Endothelial cell of umbilical vein (primary cell): Measurements from ENCODE around the gene CKS2. TPM values are rescaled to one million over a fixed set of nuclear protein-coding genes. Genes with fewer than 3 reads are reported as not detected.

Experiments
- BruUV-seq: library from RNA; stranded (reverse); fragments of 400-500 nt; replicated peaks from 2 replicates; lab custom pipeline; 2021; lab: Mats Ljungman, UMichigan
- CTCF ChIA-PET: fragments of 300-600, 350-600 bp; sonication (Branson Sonifier 250); formaldehyde crosslinking; loops from one replicate; lab custom pipeline; 2021; ENCODE audit warnings: antibody characterized with exemption, inconsistent platforms; lab: Charles Lee
- POLR2A ChIA-PET: fragments of 300-600, 350-600 bp; sonication (Branson Sonifier 250); formaldehyde crosslinking; loops from one replicate; lab custom pipeline; 2021; ENCODE audit warnings: antibody characterized with exemption, inconsistent platforms; lab: Charles Lee
- DNase-seq: peaks from one replicate; pipeline ENCODE4 v3.0.0-alpha.2; 2011; ENCODE audit warnings: low read depth, low spot score
- FAIRE-seq: peaks from 2 replicates; lab custom pipeline; 2011; peaks lifted over from hg19 to GRCh38; lab: Jason Lieb, UNC
- H2AFZ ChIP-seq: 2 replicates; pipeline ENCODE4 v1.6.0; 2012; ENCODE audit warnings: low read depth, low read length, control low read depth, inconsistent platforms
- H3K27ac ChIP-seq: 2 replicates; pipeline ENCODE4 v1.5.1; 2011; ENCODE audit warnings: low read depth, mild to moderate bottlenecking, control low read depth, low read length, moderate library complexity; ENCODE audit not compliant: insufficient read depth
- H3K27me3 ChIP-seq, 2 experiments: 2 replicates each; pipeline versions ENCODE4 v1.6.0 to v1.6.1; 2011; ENCODE audit warnings: low read length in 2 of 2, mixed read lengths in 1 of 2; ENCODE audit not compliant: control insufficient read depth in 2 of 2, insufficient read depth in 2 of 2
- H3K36me3 ChIP-seq, 2 experiments: 2 replicates in 1 of 2; 3 replicates in 1 of 2; pipeline ENCODE4 v1.5.1; 2011; ENCODE audit warnings: low read length in 2 of 2, mild to moderate bottlenecking in 1 of 2, moderate library complexity in 1 of 2; ENCODE audit not compliant: control insufficient read depth in 2 of 2, insufficient read depth in 2 of 2; ENCODE audit errors: extremely low read depth in 1 of 2
- H3K4me1 ChIP-seq: 3 replicates; pipeline ENCODE4 v1.5.1; 2011; ENCODE audit warnings: mild to moderate bottlenecking, low read length; ENCODE audit not compliant: control insufficient read depth, insufficient read depth; ENCODE audit errors: extremely low read depth
- H3K4me2 ChIP-seq: 2 replicates; pipeline ENCODE4 v1.6.1; 2011; ENCODE audit warnings: low read length, control low read depth, mixed read lengths; ENCODE audit not compliant: insufficient read depth
- H3K4me3 ChIP-seq, 3 experiments: fragments of 200-600 bp in 1 of 3; sonication (generic), shearing (Covaris generic) in 1 of 3; replicated peaks in 1 of 3; 2 replicates each; pipeline ENCODE4 v1.5.1; 2011 to 2016; ENCODE audit warnings: control low read depth in 3 of 3, low read length in 3 of 3, mild to moderate bottlenecking in 2 of 3, inconsistent platforms in 1 of 3, low read depth in 1 of 3, moderate library complexity in 1 of 3; ENCODE audit not compliant: insufficient read depth in 1 of 3
- H3K79me2 ChIP-seq: 2 replicates; pipeline ENCODE4 v1.6.0; 2012; ENCODE audit warnings: low read length, inconsistent platforms; ENCODE audit not compliant: control insufficient read depth, insufficient read depth
- H3K9ac ChIP-seq: replicated peaks from 2 replicates; pipeline ENCODE3; 2011; ENCODE audit warnings: low read length, control low read depth; ENCODE audit not compliant: insufficient read depth; ENCODE audit errors: extremely low read depth
- H3K9me1 ChIP-seq: replicated peaks from 3 replicates; pipeline ENCODE4 v1.6.0; 2011; ENCODE audit warnings: mild to moderate bottlenecking, low read length; ENCODE audit not compliant: control insufficient read depth, insufficient read depth; ENCODE audit errors: extremely low read depth
- H3K9me3 ChIP-seq: replicated peaks from 2 replicates; pipeline ENCODE4 v1.5.1; 2012; ENCODE audit warnings: low read length, inconsistent platforms; ENCODE audit not compliant: control insufficient read depth, insufficient read depth
- H4K20me1 ChIP-seq: replicated peaks from 2 replicates; pipeline ENCODE3; 2011; ENCODE audit warnings: mild to moderate bottlenecking, low read length; ENCODE audit not compliant: control insufficient read depth, insufficient read depth; ENCODE audit errors: extremely low read depth
- CTCF ChIP-seq, 2 donors: IDR thresholded peaks; 1 replicate in 1 of 2; 2 replicates in 1 of 2; pipeline ENCODE4 v1.5.1; 2011; ENCODE audit warnings: low read length in 2 of 2, mild to moderate bottlenecking in 2 of 2, moderate library complexity in 2 of 2, control low read depth in 1 of 2, inconsistent platforms in 1 of 2, low read depth in 1 of 2; ENCODE audit not compliant: insufficient read depth in 1 of 2; ENCODE audit errors: extremely low read depth in 1 of 2
- EZH2 ChIP-seq: IDR thresholded peaks from 2 replicates; pipeline ENCODE4 v1.6.1; 2012; ENCODE audit warnings: borderline replicate concordance, low read depth, mild to moderate bottlenecking, moderate library complexity, low read length, inconsistent platforms; ENCODE audit not compliant: severe bottlenecking
- GATA2 ChIP-seq: IDR thresholded peaks from 2 replicates; pipeline ENCODE4 v1.7.0; 2011; ENCODE audit warnings: low read depth, mild to moderate bottlenecking, moderate library complexity, mixed read lengths, low read length; ENCODE audit not compliant: insufficient read length, insufficient read depth
- JUN ChIP-seq: IDR thresholded peaks from 2 replicates; pipeline ENCODE4 v1.6.1; 2011; ENCODE audit warnings: borderline replicate concordance, low read depth; ENCODE audit not compliant: insufficient read length, insufficient read depth
- MYC ChIP-seq: IDR thresholded peaks from one replicate; pipeline ENCODE4 v1.6.1; 2011; ENCODE audit warnings: mild to moderate bottlenecking, low read depth, low read length
- POLR2A ChIP-seq: IDR thresholded peaks from 2 replicates; pipeline ENCODE4 v1.6.1; 2012; ENCODE audit warnings: low read depth, mild to moderate bottlenecking, control low read depth, low read length
- dilution Hi-C: fragments of 300-500 bp; cut with MboI; formaldehyde crosslinking; loops from one replicate; pipeline ENCODE4 v1.15.0; 2019; ENCODE audit warnings: low sequenced_read_pairs; ENCODE audit not compliant: extremely low pct_ligation_motif_present
- intact Hi-C: fragments of 100-400 bp; cut with micrococcal nuclease; formaldehyde crosslinking; loops from one replicate; pipeline ENCODE4 v1.10.0; 2022
- polyA plus RNA-seq, 4 experiments: library from polyadenylated mRNA; depleted of rRNA in 3 of 4; stranded (reverse) in 3 of 4; unstranded in 1 of 4; fragments of >200 nt; gene quantifications; 2 replicates each; pipeline versions ENCODE4 v1.2.1 to v1.2.3, GENCODE V29; 2011 to 2012; ENCODE audit warnings: missing spikeins in 1 of 4
- total RNA-seq: library from RNA; stranded (reverse); gene quantifications from 2 replicates; pipeline ENCODE4 v1.2.3, GENCODE V29; 2021

The CKS2 gene
- total and polyA plus RNA-seq, 2 donors (not counting 3 experiments of a cell fraction or from before 2014, with no cell fraction given) = 153 to 269 TPM

DNA sequence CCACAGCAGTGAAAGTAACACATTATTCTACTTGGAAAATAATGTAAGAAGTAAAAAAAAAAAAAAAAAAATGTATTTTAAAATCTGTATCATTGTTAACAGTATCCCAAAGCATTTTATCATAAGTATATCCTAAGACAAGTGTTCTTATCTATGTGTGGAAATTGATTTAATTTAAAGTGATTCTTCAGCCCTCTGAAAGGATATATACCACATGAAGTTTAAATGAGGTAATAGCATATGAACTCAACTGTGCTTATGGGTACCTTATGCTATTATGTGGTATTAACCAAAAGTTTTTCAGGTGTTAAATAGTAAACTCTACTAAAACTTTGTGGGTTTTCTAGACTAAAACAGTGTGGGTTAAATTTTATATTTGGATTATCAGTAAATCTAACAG is 4.5 kb downstream of the CKS2 start:
- Histone ChIP-seq H3K27me3 (no peaks in the 10 kb centered on the region), H3K27ac (no peak overlapping the region), H3K79me2 (peaks cover 70% of the 10 kb centered on the region), H4K20me1 (no peaks in the 10 kb centered on the region), H3K4me1 (peaks cover 40% of the 10 kb centered on the region), H3K9ac (no peak overlapping the region), H3K4me3 (no peak overlapping the region), H2AFZ (no peak overlapping the region), H3K4me2 (peak overlapping the region; percentile 4), H3K9me3 (no peaks in the 10 kb centered on the region), H3K9me1 (no peaks in the 10 kb centered on the region), H3K36me3 (peaks cover 2 to 21% of the 10 kb centered on the region in 2 experiments)
- no TSS peak for BruUV-seq
- no peak for DNase-seq
- intact Hi-C loops = loop anchor here (10.0 kb wide), 1 partner anchor 499 kb away; no protein-coding TSS in a partner anchor
- TF ChIP-seq GATA2 (no peak), MYC (no peak), EZH2 (no peak), CTCF (IDR thresholded peaks at IDR 0.05; ENCODE audit: extremely low read depth in 1 of 2, insufficient read depth in 1 of 2, low read depth in 1 of 2, low read length in 2 of 2) (no peak), JUN (no peak)
- dilution Hi-C loops = no loop called here
- CTCF ChIA-PET = no interaction called here
- POLR2A ChIA-PET = no interaction called here
- FAIRE-seq = no peak

- H4K20me1 ChIP-seq = no peaks in the 10 kb centered on the region
- H3K36me3 ChIP-seq = peaks cover 2 to 21% of the 10 kb centered on the region in 2 experiments
- intact Hi-C loops (loop anchor here (10.0 kb wide), 1 partner anchor 498 kb away; no protein-coding TSS in a partner anchor), dilution Hi-C loops (no loop called here)
- ChIA-PET POLR2A (no interaction called here), CTCF (no interaction called here)
- peaks cover 40% of the 10 kb centered on the region for H3K4me1 ChIP-seq
- peak overlapping the region; percentile 100 for H3K27ac ChIP-seq
- no peak for TF ChIP-seq JUN
- TF ChIP-seq POLR2A = peak; percentile 16
- no peaks in the 10 kb centered on the region for H3K9me3 ChIP-seq
- DNase-seq = no peak
- H3K79me2 ChIP-seq = peaks cover 68% of the 10 kb centered on the region
- H3K9ac ChIP-seq = peak overlapping the region; percentile 99
- H3K9me1 ChIP-seq = no peaks in the 10 kb centered on the region
- H3K27me3 ChIP-seq = no peaks in the 10 kb centered on the region
- H3K4me3 ChIP-seq = no peak overlapping the region
- H3K4me2 ChIP-seq = no peak overlapping the region
- no peak for FAIRE-seq
- no peak overlapping the region for H2AFZ ChIP-seq
- no TSS peak for BruUV-seq
Measured at GRCh38 chr9:89317282-89317681, 6.3 kb downstream of the CKS2 start.
